ENCODE results near the gene DAG1. TPM values are rescaled to one million over a fixed set of nuclear protein-coding genes. Genes with fewer than 3 reads are reported as not detected.
A peak's percentile ranks its signal among the peaks of the same experiment; 100 is the strongest.

Gene DAG1
- total RNA-seq, 1 donor from 2014 or later = 67.5 TPM

DNA sequence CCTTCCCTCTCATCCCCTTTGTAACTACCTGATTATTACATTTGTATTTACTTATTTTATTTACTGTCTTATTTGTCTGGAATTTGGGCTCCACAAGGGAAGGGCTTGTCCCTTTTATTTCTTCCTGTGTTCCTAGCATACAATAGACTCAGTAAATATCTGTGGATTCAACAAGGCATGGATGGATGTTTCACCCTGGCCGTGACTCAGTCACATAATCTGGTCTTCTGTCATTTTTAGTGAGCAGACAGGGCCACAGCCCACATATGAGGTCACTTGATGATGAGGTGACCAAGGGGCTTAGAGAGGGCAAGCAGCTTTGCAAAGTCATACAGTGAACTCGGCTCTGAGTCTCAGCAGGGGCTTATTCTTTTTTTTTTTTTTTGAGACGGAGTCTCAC, 7.8 kb upstream of the DAG1 start:
- Mint-ChIP-seq H3K4me3 (peak overlapping the region; percentile 41), H3K36me3 (no peaks in the 10 kb centered on the region), H3K9me3 (no peaks in the 10 kb centered on the region), H3K27ac (peak overlapping the region; percentile 98), H3K27me3 (ENCODE audit: insufficient read depth, low read depth) (peaks cover 12% of the 10 kb centered on the region), H3K4me1 (peaks cover 41% of the 10 kb centered on the region)
- H3K4me3 ChIP-seq = no peak overlapping the region
- H4K20me1 ChIP-seq (ENCODE audit: low read depth) = no peaks in the 10 kb centered on the region
- H3F3A ChIP-seq (ENCODE audit: low read depth) = peaks cover 49% of the 10 kb centered on the region
- peak overlapping the region; percentile 91 for H3K27ac ChIP-seq
- peak overlapping the region; percentile 59 for H3K4me2 ChIP-seq
- no peak for DNase-seq (ENCODE audit: low spot score)
- no peak overlapping the region for H3K9ac ChIP-seq
- H3K36me3 ChIP-seq = no peaks in the 10 kb centered on the region
- no peaks in the 10 kb centered on the region for H3K27me3 ChIP-seq
- H2AFZ ChIP-seq (replicated peaks) = no peak overlapping the region
- H3K79me2 ChIP-seq (ENCODE audit: low read depth) = no peaks in the 10 kb centered on the region
- H3K4me1 ChIP-seq = peaks cover 56% of the 10 kb centered on the region
- H3K9me3 ChIP-seq (ENCODE audit: low read depth) = no peaks in the 10 kb centered on the region
- TF ChIP-seq EZH2phosphoT487 (IDR thresholded peaks at IDR 0.05) = no peak
- TF ChIP-seq EZH2 (IDR thresholded peaks at IDR 0.05) = no peak
- TF ChIP-seq, protein P1, sequence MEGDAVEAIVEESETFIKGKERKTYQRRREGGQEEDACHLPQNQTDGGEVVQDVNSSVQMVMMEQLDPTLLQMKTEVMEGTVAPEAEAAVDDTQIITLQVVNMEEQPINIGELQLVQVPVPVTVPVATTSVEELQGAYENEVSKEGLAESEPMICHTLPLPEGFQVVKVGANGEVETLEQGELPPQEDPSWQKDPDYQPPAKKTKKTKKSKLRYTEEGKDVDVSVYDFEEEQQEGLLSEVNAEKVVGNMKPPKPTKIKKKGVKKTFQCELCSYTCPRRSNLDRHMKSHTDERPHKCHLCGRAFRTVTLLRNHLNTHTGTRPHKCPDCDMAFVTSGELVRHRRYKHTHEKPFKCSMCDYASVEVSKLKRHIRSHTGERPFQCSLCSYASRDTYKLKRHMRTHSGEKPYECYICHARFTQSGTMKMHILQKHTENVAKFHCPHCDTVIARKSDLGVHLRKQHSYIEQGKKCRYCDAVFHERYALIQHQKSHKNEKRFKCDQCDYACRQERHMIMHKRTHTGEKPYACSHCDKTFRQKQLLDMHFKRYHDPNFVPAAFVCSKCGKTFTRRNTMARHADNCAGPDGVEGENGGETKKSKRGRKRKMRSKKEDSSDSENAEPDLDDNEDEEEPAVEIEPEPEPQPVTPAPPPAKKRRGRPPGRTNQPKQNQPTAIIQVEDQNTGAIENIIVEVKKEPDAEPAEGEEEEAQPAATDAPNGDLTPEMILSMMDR (IDR thresholded peaks at IDR 0.05) = no peak

DNA sequence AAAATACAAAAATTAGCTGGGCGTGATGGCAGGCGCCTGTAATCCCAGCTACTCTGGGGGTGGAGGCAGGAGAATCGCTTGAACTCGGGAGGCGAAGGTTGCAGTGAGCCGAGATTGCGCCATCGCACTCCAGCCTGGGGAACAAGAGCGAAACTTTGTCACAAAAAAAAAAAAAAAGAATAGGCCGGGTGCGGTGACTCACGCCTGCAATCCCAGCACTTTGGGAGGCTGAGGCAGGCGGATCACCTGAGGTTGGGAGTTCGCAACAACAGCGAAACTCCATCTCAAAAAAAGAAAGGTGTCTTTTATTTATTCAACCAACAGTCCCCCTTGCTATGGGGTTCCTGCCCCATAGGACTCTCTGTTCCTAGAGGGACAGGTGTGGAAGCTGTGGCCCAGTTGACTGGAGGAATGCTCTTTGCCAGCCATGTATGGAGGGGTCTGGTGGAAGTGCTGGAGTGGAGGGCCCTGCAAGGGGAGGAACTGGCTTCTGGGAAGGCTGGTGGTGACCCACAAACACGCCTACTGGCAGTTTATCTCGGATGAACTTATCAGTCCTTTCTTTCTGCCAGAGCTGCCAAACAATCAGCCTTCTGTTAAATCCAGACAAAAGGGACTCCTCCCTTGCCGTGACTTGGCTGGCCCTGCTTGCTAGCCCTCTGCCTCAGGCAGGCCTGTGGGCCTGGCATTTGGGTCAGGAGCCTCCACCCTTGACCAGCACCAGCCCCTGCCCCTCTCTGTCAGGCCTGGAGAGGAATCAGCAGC, 4.6 kb upstream of the DAG1 start:
- Mint-ChIP-seq H3K4me1 (peaks cover 37% of the 10 kb centered on the region), H3K27ac (no peak overlapping the region)

DNA sequence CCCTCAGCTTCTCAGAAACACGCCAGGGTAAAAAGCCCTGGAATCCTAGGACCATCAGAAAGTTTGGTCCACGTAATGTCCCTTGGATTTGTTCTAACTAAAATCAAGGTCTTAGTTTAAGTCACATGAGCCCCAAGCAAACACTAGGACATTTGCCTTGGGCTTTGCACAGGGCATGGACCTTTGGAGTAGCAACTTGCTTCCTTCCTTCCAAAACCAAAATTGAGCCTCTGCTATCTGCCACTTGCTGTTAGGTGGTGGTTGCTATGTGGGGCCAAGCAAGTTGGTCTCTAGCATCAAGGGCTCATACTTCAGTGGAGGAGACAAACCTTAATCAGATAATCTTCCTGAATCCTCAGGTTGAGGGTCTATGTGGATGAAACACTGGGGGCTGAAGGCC, 4.0 kb upstream of the DAG1 start:
- Histone ChIP-seq H3K9ac (no peak overlapping the region), H3K4me3 (no peak overlapping the region), H3K9me3 (ENCODE audit: low read depth) (no peaks in the 10 kb centered on the region), H4K20me1 (ENCODE audit: low read depth) (peaks cover 6% of the 10 kb centered on the region), H3K4me2 (peak overlapping the region; percentile 23), H3F3A (ENCODE audit: low read depth) (peaks cover 70% of the 10 kb centered on the region), H2AFZ (replicated peaks) (peak overlapping the region; percentile 84), H3K4me1 (peaks cover 44% of the 10 kb centered on the region), H3K36me3 (no peaks in the 10 kb centered on the region), H3K27ac (peak overlapping the region; percentile 69), H3K27me3 (no peaks in the 10 kb centered on the region), H3K79me2 (ENCODE audit: low read depth) (peaks cover 6% of the 10 kb centered on the region)
- H3K4me3 Mint-ChIP-seq = no peak overlapping the region
- peaks cover 36% of the 10 kb centered on the region for H3K4me1 Mint-ChIP-seq
- TF ChIP-seq EZH2 (IDR thresholded peaks at IDR 0.05) = no peak
- no peak for TF ChIP-seq EZH2phosphoT487 (IDR thresholded peaks at IDR 0.05)
- TF ChIP-seq, protein P1 (IDR thresholded peaks at IDR 0.05) = no peak
- H3K9me3 Mint-ChIP-seq = no peaks in the 10 kb centered on the region
- DNase-seq (ENCODE audit: low spot score) = no peak
- no peak overlapping the region for H3K27ac Mint-ChIP-seq
- no peaks in the 10 kb centered on the region for H3K36me3 Mint-ChIP-seq
- H3K27me3 Mint-ChIP-seq (ENCODE audit: insufficient read depth, low read depth) = peaks cover 13% of the 10 kb centered on the region

More for the DNA sequence above, 4.6 kb upstream of the DAG1 start:
- peak; percentile 37 for DNase-seq (ENCODE audit: low spot score)
- H3K79me2 ChIP-seq (ENCODE audit: low read depth) = no peaks in the 10 kb centered on the region
- H3K4me1 ChIP-seq = peaks cover 50% of the 10 kb centered on the region
- TF ChIP-seq, protein P1 (IDR thresholded peaks at IDR 0.05) = no peak
- no peak for TF ChIP-seq EZH2 (IDR thresholded peaks at IDR 0.05)
- TF ChIP-seq EZH2phosphoT487 (IDR thresholded peaks at IDR 0.05) = no peak
- H3K9me3 ChIP-seq (ENCODE audit: low read depth) = no peaks in the 10 kb centered on the region
- peak overlapping the region; percentile 23 for H3K4me2 ChIP-seq
- peaks cover 70% of the 10 kb centered on the region for H3F3A ChIP-seq (ENCODE audit: low read depth)
- peak overlapping the region; percentile 69 for H3K27ac ChIP-seq
- no peak overlapping the region for H3K4me3 Mint-ChIP-seq
- no peaks in the 10 kb centered on the region for H3K9me3 Mint-ChIP-seq
- peak overlapping the region; percentile 84 for H2AFZ ChIP-seq (replicated peaks)
- no peaks in the 10 kb centered on the region for H3K36me3 Mint-ChIP-seq
- no peak overlapping the region for H3K4me3 ChIP-seq
- H3K27me3 Mint-ChIP-seq (ENCODE audit: insufficient read depth, low read depth) = peaks cover 9% of the 10 kb centered on the region
- no peak overlapping the region for H3K9ac ChIP-seq
- H4K20me1 ChIP-seq (ENCODE audit: low read depth) = no peaks in the 10 kb centered on the region
- H3K36me3 ChIP-seq = no peaks in the 10 kb centered on the region
- no peaks in the 10 kb centered on the region for H3K27me3 ChIP-seq
